HG03469 (cell line): ENCODE results near the gene TMEM255B.
"Not testable (repeated sequence)": the region's sequence is repeated elsewhere in the genome, so short reads cannot be mapped to it uniquely, and the experiment has no call there.

Experiments used
- ATAC-seq: cut with Tn5 transposase; IDR thresholded peaks from one replicate; pipeline ENCODE4 v1.9.1; 2021; ENCODE audit warnings: mild to moderate bottlenecking, moderate library complexity, moderate number of reproducible peaks; ENCODE audit not compliant: unreplicated experiment

TMEM255B gene

GRCh38 chr13:113734099-113734825 lies 24.8 kb upstream of the TMEM255B start:
- no peak for ATAC-seq

DNA sequence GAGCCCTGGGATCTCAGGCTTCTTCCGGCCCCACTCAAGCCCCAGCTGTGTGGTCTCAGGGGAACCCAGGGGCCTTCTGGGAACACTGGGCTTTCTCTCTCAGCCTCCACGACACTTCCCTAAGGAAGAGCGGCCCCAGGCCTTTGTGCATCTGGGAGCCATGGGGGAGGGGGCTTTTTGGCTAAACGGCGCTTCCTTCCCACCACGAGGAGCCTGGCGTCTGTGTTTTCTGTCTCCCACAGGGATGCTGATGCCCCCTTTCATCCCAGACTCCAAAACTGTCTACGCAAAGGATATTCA lies 24.2 kb upstream of the TMEM255B start:
- no peak for ATAC-seq

DNA sequence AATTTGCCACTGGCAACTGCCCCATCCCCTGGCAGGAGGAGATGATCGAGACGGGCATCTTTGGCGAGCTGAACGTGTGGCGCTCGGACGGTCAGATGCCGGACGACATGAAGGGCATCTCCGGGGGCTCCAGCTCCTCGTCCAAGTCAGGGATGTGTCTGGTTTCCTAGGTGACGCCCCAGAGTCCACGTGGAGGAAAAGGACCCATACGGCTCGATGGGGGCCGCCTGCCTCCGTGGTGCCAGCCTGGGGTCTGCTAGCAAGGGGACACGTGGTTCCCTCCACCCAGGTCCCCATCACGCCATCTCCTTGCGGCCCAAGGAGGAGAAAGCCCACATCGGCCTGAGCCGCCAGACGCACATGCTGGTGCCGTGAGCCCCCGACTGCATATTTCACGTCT lies 23.8 kb upstream of the TMEM255B start:
- no peak for ATAC-seq

DNA sequence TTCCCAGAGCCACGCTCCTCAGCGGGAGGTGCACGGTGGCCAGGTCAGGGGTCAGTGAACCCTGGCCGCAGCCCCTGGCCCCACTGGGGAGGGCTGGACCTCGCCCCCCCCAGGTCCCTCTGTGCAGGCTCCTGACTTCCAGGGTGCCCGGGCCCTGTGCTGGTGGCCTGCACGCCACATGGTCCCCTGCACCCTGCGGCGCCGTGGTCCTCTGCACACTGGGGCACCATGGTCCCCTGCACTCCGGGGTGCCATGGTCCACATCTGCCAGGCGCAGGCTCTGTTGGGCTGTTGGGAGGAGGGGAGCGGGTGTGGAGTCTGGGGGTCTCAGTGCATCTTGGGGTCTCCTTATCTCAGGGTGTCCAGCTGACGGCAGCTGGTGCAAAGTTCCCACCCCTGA lies 23.3 kb upstream of the TMEM255B start:
- no peak for ATAC-seq

GRCh38 chr13:113736258-113736731 lies 22.7 kb upstream of the TMEM255B start:
- no peak for ATAC-seq

DNA sequence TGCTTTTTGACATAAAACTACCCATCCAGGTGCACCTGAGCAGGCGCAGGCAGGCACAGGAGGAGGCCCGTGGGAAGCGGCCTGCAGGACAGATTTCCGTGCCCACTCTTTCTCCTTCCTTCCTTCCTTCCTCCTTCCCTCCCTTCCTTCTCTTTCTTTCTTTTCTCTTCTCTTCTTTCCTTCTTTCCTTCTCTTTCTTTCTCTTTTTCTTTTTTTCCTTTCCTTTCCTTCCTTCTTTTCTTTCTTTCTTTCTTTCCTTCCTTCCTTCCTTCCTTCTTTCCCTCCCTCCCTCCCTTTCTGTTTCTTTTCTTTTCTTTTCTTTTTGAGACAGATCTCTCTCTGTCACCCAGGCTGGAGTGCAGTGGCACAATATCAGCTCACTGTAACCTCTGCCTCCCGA lies 21.2 kb upstream of the TMEM255B start:
- no peak for ATAC-seq

DNA sequence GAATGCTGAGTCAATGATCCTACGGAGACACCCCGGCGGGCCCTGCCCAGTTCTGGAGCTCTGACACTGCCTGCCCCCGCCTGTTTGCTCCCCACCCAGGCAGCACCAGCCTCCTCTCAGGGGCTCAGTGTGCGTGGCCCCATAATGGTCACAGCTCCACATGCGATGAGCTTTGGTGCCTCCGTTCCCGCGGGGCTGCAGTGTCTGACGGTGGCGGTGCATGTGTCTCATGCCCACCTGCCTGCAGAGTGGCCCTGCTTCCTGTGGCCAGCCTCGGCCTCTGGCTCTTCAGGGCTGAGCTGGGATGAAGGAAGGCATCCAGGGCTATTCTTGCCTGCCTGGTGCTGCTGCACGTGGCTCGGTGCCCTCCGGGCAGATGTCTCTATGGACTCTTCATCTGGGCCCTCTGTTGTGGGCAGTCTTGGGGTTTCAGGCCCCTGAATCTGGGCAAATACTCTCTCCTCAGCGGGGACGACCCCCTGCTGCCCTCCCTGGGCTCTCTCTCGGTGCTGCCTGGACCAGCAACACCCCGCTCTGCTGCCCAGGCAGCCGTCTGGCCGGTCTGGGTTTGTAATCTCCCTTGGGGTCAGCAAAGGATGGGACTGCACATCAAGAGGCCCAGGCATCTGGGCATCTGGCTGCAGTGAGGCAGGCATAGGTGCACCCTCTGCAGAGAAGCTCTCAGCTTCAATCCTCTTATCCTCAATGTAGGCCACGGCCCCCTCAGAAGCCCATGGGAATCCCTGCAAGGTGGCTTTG lies 19.3 kb upstream of the TMEM255B start:
- no peak for ATAC-seq

DNA sequence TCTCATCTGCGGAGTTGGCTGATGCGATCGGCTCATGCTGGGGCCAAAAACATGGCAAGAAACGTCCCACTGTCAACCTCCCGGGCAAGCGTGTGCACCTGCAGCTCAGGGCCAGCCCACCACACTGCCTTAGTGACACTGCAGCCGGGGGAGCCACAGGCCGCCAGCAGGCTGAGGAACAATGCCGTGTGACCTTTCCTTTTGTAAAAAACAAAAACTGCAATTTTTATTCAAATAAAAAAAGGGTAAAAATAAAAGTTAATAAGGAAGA lies 18.8 kb upstream of the TMEM255B start:
- no peak for ATAC-seq

DNA sequence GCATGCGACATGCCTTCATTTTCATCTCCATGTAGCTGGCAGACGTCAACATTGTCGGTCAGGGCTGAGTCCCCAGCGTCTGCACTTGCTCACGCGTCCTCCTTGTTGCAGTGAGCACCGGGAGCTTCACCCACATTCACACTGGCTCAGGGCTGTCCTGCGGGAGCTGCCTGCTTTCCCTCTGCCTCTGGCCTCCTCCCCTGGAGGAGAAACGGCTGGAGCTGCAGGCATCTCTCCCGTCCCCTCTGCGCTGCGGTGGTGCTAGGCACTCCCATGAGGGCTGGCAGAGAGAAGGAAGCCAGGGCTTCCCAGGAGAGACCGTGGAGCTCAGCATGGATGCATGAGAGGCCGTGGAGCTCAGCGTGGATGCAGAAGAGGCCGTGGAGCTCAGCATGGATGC lies 18.4 kb upstream of the TMEM255B start:
- ATAC-seq: no peak

DNA sequence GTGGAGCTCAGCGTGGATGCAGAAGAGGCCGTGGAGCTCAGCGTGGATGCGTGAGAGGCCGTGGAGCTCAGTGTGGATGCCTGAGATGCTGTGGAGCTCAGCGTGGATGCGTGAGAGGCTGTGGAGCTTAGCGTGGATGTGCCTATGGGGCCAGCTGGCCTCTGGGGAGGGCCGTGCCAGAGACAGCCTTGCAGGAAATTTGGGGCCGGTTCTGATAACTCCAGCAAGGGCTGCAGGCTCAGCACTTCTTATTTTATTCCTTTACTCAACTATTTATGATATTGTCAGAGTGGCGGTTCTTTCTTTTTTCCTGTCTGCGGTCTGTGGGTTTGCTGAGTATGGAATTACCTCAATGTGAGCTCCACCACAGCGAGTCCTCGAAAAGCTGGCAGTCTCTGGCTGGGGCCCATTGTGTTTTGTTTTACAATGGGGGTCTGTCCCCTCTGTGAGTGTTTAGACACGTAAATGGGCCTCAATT lies 17.8 kb upstream of the TMEM255B start:
- ATAC-seq: no peak

- ATAC-seq: no peak
These were observed 17.0 kb upstream of the TMEM255B start for GRCh38 chr13:113742000-113742441.

GRCh38 chr13:113742445-113743120 lies 16.4 kb upstream of the TMEM255B start:
- no peak for ATAC-seq

DNA sequence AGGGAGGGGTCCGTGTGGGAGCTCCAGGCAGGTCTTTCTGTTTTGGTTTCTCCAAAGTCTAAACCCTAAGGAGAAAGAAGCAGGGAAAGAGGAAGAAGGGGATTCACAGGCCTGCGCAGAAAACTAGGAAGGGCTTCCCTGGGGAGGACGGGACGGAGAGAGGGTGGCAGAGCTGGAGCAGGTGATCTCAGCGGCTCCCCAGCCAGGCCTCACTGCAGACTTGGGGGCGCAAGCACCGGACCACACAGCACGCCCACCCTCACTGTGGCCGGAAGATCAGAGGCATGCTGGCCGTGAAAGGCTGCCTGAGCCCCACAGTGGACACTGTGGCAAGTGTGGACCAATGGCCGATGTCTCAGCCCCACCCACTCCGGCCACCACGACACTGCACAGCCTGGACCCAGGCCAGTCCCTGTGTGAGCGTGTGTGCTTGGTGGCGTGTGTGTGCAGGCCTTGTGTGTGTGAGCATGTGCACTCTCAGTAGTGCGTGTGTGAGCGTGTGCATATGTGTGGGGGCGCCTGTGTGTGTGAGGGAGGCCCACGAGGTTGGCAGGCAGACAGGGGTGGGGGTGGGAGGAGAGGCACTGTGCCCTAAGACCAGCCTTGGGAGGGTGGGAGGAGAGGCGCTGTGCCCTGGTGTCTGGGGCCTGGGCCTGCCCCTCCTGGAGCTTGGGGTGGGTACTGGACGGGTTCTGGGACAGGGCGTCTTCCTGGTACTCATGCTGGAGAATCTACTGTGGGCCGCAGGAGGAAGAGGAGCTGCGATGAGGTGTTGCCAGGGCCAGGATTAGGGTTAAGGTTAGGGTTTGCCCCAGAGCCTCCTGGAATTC lies 15.4 kb upstream of the TMEM255B start:
- ATAC-seq: no peak

DNA sequence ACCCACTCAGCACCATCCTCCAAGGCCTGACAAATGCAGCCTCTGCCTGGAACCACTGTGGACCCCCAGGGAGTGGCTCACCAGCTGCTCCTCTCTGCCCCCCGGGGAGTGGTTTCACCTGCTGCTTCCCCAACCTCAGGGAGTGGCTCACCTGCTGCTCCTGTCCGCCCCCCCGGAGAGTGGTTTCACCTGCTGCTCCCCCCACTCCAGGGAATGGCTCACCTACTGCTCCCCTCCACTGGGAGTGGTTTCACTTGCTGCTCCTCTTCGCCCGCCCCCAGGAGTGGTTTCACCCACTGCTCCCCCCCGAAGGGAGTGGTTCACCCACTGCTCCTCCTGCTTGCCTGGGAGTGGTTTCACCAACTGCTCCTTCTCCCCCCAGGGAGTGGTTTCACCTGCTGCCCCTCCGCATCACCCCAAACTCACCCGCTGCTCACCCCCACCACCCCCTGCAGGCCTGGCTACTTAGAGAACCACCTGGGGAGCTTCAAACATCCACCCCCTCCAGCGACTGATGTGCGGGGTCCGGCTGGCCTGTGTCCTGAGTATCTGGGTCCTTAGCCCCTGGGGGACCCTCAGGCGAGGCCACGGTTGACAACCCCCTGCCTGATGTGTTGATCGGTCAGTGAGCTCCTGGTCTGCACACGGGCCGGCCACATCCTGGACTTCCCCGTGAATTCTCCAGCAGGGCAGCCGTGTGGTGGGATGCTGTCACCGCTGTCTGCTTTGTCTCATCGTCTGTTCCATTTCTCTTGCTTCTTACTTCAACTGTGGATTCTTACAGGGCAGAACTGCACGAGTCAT lies 14.6 kb upstream of the TMEM255B start:
- ATAC-seq: no peak

DNA sequence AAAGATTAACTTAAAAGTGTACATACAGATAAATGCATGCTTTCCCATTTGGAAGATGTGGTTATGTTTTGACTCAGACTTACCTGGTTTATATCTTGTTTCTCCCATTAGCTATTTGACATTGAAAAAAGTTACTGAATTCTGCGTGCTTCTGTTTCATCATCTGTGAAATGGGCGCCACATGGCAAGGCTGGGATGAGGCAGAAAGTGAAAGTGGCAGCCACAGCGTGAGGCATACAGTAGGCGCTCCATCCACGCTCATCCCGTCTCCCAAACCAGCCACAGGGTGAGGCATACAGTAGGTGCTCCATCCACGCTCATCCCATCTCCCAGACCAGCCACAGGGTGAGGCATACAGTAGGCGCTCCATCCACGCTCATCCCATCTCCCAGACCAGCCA lies 14.0 kb upstream of the TMEM255B start:
- ATAC-seq: no peak

GRCh38 chr13:113745500-113746142 lies 13.4 kb upstream of the TMEM255B start:
- not testable (repeated sequence) for ATAC-seq

- ATAC-seq: no peak
These were observed 12.9 kb upstream of the TMEM255B start for GRCh38 chr13:113746143-113746525.

DNA sequence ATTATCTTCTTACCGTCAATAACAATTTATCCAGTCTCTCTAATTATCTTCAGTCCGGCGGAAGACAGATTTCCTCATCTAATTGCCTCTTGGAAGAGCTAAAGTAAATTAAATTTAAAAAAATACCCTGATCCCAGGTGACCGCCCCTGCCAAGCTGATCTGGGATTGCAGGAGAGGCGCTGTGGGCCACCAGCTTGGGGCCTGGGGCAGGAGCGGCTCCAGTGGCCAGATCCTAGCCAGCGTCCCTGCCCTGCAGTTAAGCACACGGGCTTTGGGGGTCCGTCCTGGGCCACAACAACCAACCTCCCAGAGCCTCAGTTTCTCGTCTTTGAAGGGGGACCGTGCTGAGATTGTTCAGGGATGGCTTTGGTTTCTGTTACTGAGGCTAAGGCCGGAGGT lies 12.4 kb upstream of the TMEM255B start:
- no peak for ATAC-seq

DNA sequence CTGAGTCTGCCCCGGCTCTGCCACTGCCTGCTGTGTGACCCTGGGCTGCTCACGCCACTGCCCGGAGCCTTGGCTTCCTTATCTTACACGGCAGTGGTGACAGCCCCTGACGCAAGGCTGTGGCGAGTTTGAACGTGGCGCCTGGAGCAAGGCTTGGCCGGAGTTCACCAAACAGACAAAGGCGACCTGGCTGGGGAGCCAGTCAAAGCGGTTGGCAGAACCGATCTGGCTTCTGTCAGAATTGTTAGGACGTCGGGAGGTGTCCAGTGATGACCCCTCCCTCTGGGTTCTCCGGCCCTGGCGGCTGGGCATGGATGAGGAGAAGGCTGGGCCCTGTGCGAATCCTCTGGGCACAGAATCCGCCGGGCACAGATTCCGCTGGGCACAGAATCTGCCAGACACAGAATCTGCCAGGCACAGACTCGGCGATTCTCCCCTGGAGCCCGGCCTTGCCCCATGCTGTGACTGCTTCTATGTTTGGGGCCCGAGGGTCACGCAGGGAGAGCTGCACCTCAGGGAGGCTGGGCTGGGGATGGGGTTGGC lies 11.7 kb upstream of the TMEM255B start:
- ATAC-seq: no peak
